A673 (cell line): ENCODE measurements around the gene STARD10.

Source experiments
- EZH2 ChIP-seq: fragments of 200-600 bp; sonication (generic); IDR thresholded peaks from 2 replicates; pipeline ENCODE4 v1.6.1; 2017; ENCODE audit warnings: borderline replicate concordance, low read depth, mild to moderate bottlenecking, mixed read lengths, antibody characterized with exemption, low read length; ENCODE audit not compliant: poor library complexity, severe bottlenecking
- TF ChIP-seq, protein P1 (sequence below): fragments of 300-800, 200-600 bp; sonication (generic); conservative IDR thresholded peaks from 2 replicates; pipeline ENCODE4 v1.5.1; 2017; ENCODE audit warnings: low read depth, mild to moderate bottlenecking, antibody characterized with exemption, low read length, moderate library complexity, mixed read lengths

GRCh38 chr11:72824020-72824419 lies 30.2 kb upstream of the STARD10 start:
- TF ChIP-seq, protein P1, sequence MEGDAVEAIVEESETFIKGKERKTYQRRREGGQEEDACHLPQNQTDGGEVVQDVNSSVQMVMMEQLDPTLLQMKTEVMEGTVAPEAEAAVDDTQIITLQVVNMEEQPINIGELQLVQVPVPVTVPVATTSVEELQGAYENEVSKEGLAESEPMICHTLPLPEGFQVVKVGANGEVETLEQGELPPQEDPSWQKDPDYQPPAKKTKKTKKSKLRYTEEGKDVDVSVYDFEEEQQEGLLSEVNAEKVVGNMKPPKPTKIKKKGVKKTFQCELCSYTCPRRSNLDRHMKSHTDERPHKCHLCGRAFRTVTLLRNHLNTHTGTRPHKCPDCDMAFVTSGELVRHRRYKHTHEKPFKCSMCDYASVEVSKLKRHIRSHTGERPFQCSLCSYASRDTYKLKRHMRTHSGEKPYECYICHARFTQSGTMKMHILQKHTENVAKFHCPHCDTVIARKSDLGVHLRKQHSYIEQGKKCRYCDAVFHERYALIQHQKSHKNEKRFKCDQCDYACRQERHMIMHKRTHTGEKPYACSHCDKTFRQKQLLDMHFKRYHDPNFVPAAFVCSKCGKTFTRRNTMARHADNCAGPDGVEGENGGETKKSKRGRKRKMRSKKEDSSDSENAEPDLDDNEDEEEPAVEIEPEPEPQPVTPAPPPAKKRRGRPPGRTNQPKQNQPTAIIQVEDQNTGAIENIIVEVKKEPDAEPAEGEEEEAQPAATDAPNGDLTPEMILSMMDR, result no peak
- no peak for TF ChIP-seq EZH2
